Mesendoderm (in vitro differentiated cells): ENCODE measurements around the gene TOR1A.

ENCODE experiments used
- DNase-seq: peaks from one replicate; pipeline ENCODE4 v3.0.0; 2013
- H2AK5ac ChIP-seq: 2 replicates; pipeline ENCODE4 v1.6.1; 2013; ENCODE audit warnings: low read length, inconsistent platforms
- H2BK120ac ChIP-seq: 2 replicates; pipeline ENCODE4 v1.6.1; 2013; ENCODE audit warnings: low read depth, mild to moderate bottlenecking, low read length, moderate library complexity, mixed read lengths
- H2BK15ac ChIP-seq: replicated peaks from 2 replicates; pipeline ENCODE4 v1.6.1; 2013; ENCODE audit warnings: low read depth, mild to moderate bottlenecking, moderate library complexity
- H2BK5ac ChIP-seq: 2 replicates; pipeline ENCODE4 v1.6.1; 2013; ENCODE audit warnings: low read length, inconsistent platforms
- H3K18ac ChIP-seq: 2 replicates; pipeline ENCODE4 v1.6.1; 2013; ENCODE audit warnings: mild to moderate bottlenecking, low read length, mixed read lengths
- H3K23ac ChIP-seq: one replicate; pipeline ENCODE4 v1.6.1; 2013; ENCODE audit warnings: low read length
- H3K27ac ChIP-seq: 2 replicates; pipeline ENCODE4 v1.5.1; 2013; ENCODE audit warnings: low read depth, mild to moderate bottlenecking, inconsistent platforms, low read length, moderate library complexity
- H3K27me3 ChIP-seq: 2 replicates; pipeline ENCODE4 v1.6.1; 2013; ENCODE audit warnings: low read length, control low read depth, mild to moderate bottlenecking, inconsistent platforms; ENCODE audit not compliant: insufficient read depth, poor library complexity
- H3K36me3 ChIP-seq: 2 replicates; pipeline ENCODE4 v1.6.1; 2013; ENCODE audit warnings: low read length, inconsistent platforms; ENCODE audit not compliant: control insufficient read depth, insufficient read depth
- H3K4ac ChIP-seq: one replicate; pipeline ENCODE4 v1.6.1; 2013; ENCODE audit warnings: low read depth, mild to moderate bottlenecking, low read length, moderate library complexity
- H3K4me1 ChIP-seq: 2 replicates; pipeline ENCODE4 v1.6.1; 2013; ENCODE audit warnings: low read depth, low read length, inconsistent platforms; ENCODE audit not compliant: control insufficient read depth
- H3K4me2 ChIP-seq: 2 replicates; pipeline ENCODE4 v1.6.1; 2013; ENCODE audit warnings: low read length
- H3K4me3 ChIP-seq: 2 replicates; pipeline ENCODE4 v1.5.1; 2013; ENCODE audit warnings: mild to moderate bottlenecking, low read length
- H3K56ac ChIP-seq: one replicate; pipeline ENCODE4 v1.6.1; 2013; ENCODE audit warnings: low read length
- H3K79me1 ChIP-seq: 2 replicates; pipeline ENCODE4 v1.6.1; 2013; ENCODE audit warnings: low read length, inconsistent platforms
- H3K79me2 ChIP-seq: 2 replicates; pipeline ENCODE4 v1.6.1; 2013; ENCODE audit warnings: mild to moderate bottlenecking, low read length; ENCODE audit not compliant: control insufficient read depth, insufficient read depth
- H3K9ac ChIP-seq: 2 replicates; pipeline ENCODE4 v1.6.1; 2013; ENCODE audit warnings: low read length, inconsistent platforms
- H4K5ac ChIP-seq: one replicate; pipeline ENCODE4 v1.6.1; 2013; ENCODE audit warnings: low read length
- H4K8ac ChIP-seq: one replicate; pipeline ENCODE4 v1.6.1; 2013; ENCODE audit warnings: low read depth, mild to moderate bottlenecking, control low read depth, low read length, moderate library complexity
- WGBS: extraction: QIAGEN DNeasy Blood & Tissue Kit; methylation state at CpG from one replicate; pipeline ENCODE4 v1.1.7; 2013; ENCODE audit warnings: low lambda C conversion rate, missing lambda C conversion rate; ENCODE audit not compliant: insufficient coverage; ENCODE audit errors: extremely low coverage; 5-methylcytosine and 5-hydroxymethylcytosine counted together

Gene TOR1A

GRCh38 chr9:129861447-129861827, 37.5 kb upstream of the TOR1A start:
- H3K56ac ChIP-seq = no peak overlapping the region
- H3K4ac ChIP-seq = no peak overlapping the region
- no peak for DNase-seq
- H2AK5ac ChIP-seq = no peak overlapping the region
- no peak overlapping the region for H3K9ac ChIP-seq
- no peak overlapping the region for H4K5ac ChIP-seq
- no peaks in the 10 kb centered on the region for H3K79me1 ChIP-seq
- no peaks in the 10 kb centered on the region for H3K4me1 ChIP-seq
- H3K23ac ChIP-seq = no peak overlapping the region
- H4K8ac ChIP-seq = no peak overlapping the region
- no CpG with 5 or more reads among the region's 12 CpGs for whole genome bisulfite sequencing
- no peak overlapping the region for H3K4me3 ChIP-seq
- H3K79me2 ChIP-seq = no peaks in the 10 kb centered on the region
- no peak overlapping the region for H2BK120ac ChIP-seq
- no peak overlapping the region for H3K18ac ChIP-seq
- H3K27ac ChIP-seq = no peak overlapping the region
- H3K4me2 ChIP-seq = no peak overlapping the region
- no peaks in the 10 kb centered on the region for H3K27me3 ChIP-seq
- peaks cover 2% of the 10 kb centered on the region for H3K36me3 ChIP-seq
- H2BK5ac ChIP-seq = no peak overlapping the region
- H2BK15ac ChIP-seq = no peak overlapping the region

DNA sequence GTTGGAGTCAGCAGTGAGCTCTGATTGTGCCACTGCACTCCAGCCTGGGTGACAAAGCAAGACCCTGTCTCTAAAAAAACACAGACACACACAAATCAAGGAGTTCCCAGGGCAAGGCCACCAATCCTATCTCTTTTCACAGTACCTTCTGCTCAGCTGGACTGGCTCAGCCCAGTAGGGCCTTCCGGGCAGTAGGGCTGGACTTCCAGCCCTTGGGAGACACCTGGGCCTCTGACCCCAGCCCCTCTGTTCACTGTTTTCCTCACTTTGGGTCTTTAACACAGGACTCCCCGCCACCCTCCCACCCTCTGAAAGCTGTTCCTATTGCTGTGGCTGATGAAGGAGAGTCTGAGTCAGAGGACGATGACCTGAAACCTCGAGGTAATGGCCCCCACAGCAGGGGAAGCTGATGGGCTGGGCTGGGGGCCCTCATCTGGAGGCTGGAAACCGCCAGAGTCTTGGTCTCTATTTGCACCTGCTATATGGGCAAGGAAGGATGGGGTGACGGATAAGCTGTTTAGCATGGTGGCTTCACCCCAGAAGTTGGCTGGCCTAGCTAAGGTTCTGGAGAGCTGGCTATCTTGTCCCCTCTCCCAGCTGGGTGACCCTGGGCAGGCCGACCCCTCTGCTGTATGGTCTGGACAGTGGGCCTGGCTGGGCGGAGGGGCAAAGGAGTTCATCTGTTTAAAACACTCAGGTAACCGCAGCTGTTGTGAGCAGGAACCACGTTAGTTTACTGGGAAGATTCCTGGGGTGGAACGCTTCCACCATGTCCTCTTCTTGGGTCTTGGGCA, 36.9 kb upstream of the TOR1A start:
- H2BK120ac ChIP-seq = no peak overlapping the region
- no peak overlapping the region for H2BK5ac ChIP-seq
- H3K79me2 ChIP-seq = no peaks in the 10 kb centered on the region
- H3K23ac ChIP-seq = no peak overlapping the region
- H3K4ac ChIP-seq = no peak overlapping the region
- no CpG with 5 or more reads among the region's 11 CpGs for WGBS
- H3K27me3 ChIP-seq = no peaks in the 10 kb centered on the region
- H3K4me2 ChIP-seq = no peak overlapping the region
- no peak overlapping the region for H3K9ac ChIP-seq
- no peak overlapping the region for H3K56ac ChIP-seq
- H2AK5ac ChIP-seq = no peak overlapping the region
- no peak overlapping the region for H4K8ac ChIP-seq
- H3K18ac ChIP-seq = no peak overlapping the region
- no peak overlapping the region for H4K5ac ChIP-seq
- H3K4me3 ChIP-seq = no peak overlapping the region
- no peaks in the 10 kb centered on the region for H3K79me1 ChIP-seq
- no peaks in the 10 kb centered on the region for H3K4me1 ChIP-seq
- peaks cover 2% of the 10 kb centered on the region for H3K36me3 ChIP-seq
- H2BK15ac ChIP-seq = no peak overlapping the region
- no peak for DNase-seq
- H3K27ac ChIP-seq = no peak overlapping the region

DNA sequence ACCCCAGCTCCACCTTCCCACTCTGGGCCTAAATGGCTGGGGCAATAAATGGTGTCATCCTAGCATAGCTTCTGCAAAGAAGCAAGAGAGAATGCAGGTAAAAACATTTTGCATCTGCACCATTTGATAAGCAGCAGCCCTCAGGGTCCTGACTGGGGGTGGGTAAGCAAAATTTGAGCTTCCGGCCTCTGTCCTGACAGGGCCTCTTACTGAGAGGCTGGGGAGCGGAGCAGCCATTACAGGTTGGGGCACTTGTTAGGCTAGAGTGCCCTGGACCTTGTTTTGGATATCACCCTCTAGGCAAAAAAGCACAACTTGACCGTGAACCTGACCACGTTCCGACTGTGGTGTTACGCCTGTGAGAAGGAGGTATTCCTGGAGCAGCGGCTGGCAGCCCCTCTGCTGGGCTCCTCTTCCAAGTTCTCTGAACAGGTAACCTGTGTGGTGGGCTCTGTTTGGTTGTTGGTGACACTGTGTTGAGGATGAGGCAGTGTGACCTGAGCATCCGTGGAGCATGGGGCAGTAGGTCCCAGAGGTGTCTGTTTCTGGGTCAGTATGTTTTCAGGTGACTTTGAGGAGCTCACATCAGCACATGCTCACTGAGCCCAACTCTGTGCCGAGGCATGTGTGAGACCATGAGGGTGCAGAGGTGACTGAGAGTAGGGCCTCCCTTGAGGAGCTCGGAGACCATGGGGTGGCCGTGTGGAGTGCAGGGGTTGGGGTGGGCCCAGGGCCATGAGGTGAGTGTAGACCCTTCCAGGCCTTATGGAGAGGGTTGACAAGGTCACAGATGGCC, 34.4 kb upstream of the TOR1A start:
- Histone ChIP-seq H2BK120ac (no peak overlapping the region), H3K79me1 (no peaks in the 10 kb centered on the region), H3K4me2 (no peak overlapping the region), H3K56ac (no peak overlapping the region), H3K4me1 (no peaks in the 10 kb centered on the region), H4K8ac (no peak overlapping the region), H3K4me3 (no peak overlapping the region), H3K79me2 (no peaks in the 10 kb centered on the region), H3K27me3 (no peaks in the 10 kb centered on the region), H2BK15ac (no peak overlapping the region), H3K4ac (no peak overlapping the region), H3K18ac (no peak overlapping the region), H3K9ac (no peak overlapping the region), H3K23ac (no peak overlapping the region), H2AK5ac (no peak overlapping the region), H4K5ac (no peak overlapping the region), H3K27ac (no peak overlapping the region), H3K36me3 (no peaks in the 10 kb centered on the region), H2BK5ac (no peak overlapping the region)
- no CpG with 5 or more reads among the region's 11 CpGs for WGBS
- DNase-seq = no peak

DNA sequence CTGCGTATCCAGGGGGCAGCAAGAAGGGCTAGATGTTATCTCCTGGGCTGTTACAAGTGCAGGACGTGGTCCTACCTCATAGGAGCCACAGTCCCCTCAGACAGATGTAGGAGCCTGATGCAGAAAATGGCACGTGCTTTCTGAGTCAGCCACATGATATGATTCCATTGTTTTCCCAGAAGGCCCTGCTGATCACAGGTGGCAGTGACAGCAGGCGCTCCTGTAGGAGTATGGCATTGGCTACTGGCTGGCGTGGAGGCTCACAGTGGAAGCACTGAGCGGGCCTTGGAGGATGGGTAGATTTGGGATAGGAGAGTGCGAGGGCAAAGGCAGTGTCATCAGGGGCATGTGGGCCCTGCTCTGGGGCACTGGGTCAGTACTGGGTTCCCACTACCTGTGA, 33.3 kb upstream of the TOR1A start:
- Histone ChIP-seq H3K79me2 (no peaks in the 10 kb centered on the region), H2BK15ac (no peak overlapping the region), H3K79me1 (no peaks in the 10 kb centered on the region), H3K4ac (no peak overlapping the region), H3K36me3 (no peaks in the 10 kb centered on the region), H3K27me3 (no peaks in the 10 kb centered on the region), H3K23ac (no peak overlapping the region), H3K4me3 (no peak overlapping the region), H2BK120ac (no peak overlapping the region), H2AK5ac (no peak overlapping the region), H4K8ac (no peak overlapping the region), H2BK5ac (no peak overlapping the region), H3K27ac (no peak overlapping the region), H3K9ac (no peak overlapping the region), H3K4me1 (no peaks in the 10 kb centered on the region), H3K56ac (no peak overlapping the region), H3K4me2 (no peak overlapping the region), H4K5ac (no peak overlapping the region), H3K18ac (no peak overlapping the region)
- no CpG with 5 or more reads among the region's 7 CpGs for WGBS
- no peak for DNase-seq

GRCh38 chr9:129854588-129855110, 30.7 kb upstream of the TOR1A start:
- no peak overlapping the region for H3K4me3 ChIP-seq
- H3K56ac ChIP-seq = no peak overlapping the region
- H3K4me1 ChIP-seq = no peaks in the 10 kb centered on the region
- no peaks in the 10 kb centered on the region for H3K36me3 ChIP-seq
- no peak overlapping the region for H2BK15ac ChIP-seq
- no peak overlapping the region for H3K9ac ChIP-seq
- no peak overlapping the region for H4K5ac ChIP-seq
- H3K23ac ChIP-seq = no peak overlapping the region
- no peak overlapping the region for H3K4ac ChIP-seq
- no peak overlapping the region for H2BK5ac ChIP-seq
- H3K27me3 ChIP-seq = no peaks in the 10 kb centered on the region
- DNase-seq = no peak
- H3K79me1 ChIP-seq = no peaks in the 10 kb centered on the region
- no peak overlapping the region for H2BK120ac ChIP-seq
- no peak overlapping the region for H2AK5ac ChIP-seq
- WGBS = no CpG with 5 or more reads among the region's 4 CpGs
- no peaks in the 10 kb centered on the region for H3K79me2 ChIP-seq
- no peak overlapping the region for H3K27ac ChIP-seq
- no peak overlapping the region for H3K18ac ChIP-seq
- H4K8ac ChIP-seq = no peak overlapping the region
- H3K4me2 ChIP-seq = no peak overlapping the region
